ENCODE results near the gene MYLIP.
A peak's percentile ranks its signal among the peaks of the same experiment; 100 is the strongest.

Gene MYLIP

GRCh38 chr6:16141514-16141913 lies 12.6 kb downstream of the MYLIP start:
- DNase-seq (ENCODE audit: low read depth) = no peak

GRCh38 chr6:16145038-16145437 lies 16.2 kb downstream of the MYLIP start:
- DNase-seq (ENCODE audit: low read depth) = no peak

- DNase-seq (ENCODE audit: low read depth) = no peak
These were observed 17.1 kb downstream of the MYLIP start for GRCh38 chr6:16146028-16146427.

- no peak for DNase-seq (ENCODE audit: low read depth)
These were observed 17.7 kb downstream of the MYLIP start for GRCh38 chr6:16146527-16146955.

- DNase-seq (ENCODE audit: low read depth) = no peak
These were observed 19.6 kb downstream of the MYLIP start for GRCh38 chr6:16148498-16148897.

- DNase-seq (ENCODE audit: low read depth) = no peak
These were observed 20.4 kb downstream of the MYLIP start for GRCh38 chr6:16149305-16149704.

GRCh38 chr6:16150098-16150497 lies 21.2 kb downstream of the MYLIP start:
- no peak for DNase-seq (ENCODE audit: low read depth)

- no peak for DNase-seq (ENCODE audit: low read depth)
These were observed 24.4 kb downstream of the MYLIP start for GRCh38 chr6:16153211-16153820.

- peak; percentile 74 for DNase-seq (ENCODE audit: low read depth)
These were observed 26.0 kb downstream of the MYLIP start for GRCh38 chr6:16154904-16155303.

GRCh38 chr6:16157492-16157891 lies 28.6 kb downstream of the MYLIP start:
- no peak for DNase-seq (ENCODE audit: low read depth)

- no peak for DNase-seq (ENCODE audit: low read depth)
These were observed 29.0 kb downstream of the MYLIP start for GRCh38 chr6:16157909-16158308.

GRCh38 chr6:16158943-16159557 lies 30.2 kb downstream of the MYLIP start:
- DNase-seq (ENCODE audit: low read depth) = no peak

- no peak for DNase-seq (ENCODE audit: low read depth)
These were observed 31.9 kb downstream of the MYLIP start for GRCh38 chr6:16160794-16161193.

GRCh38 chr6:16162003-16162402 lies 33.1 kb downstream of the MYLIP start:
- DNase-seq (ENCODE audit: low read depth) = no peak

- DNase-seq (ENCODE audit: low read depth) = no peak
These were observed 34.2 kb downstream of the MYLIP start for GRCh38 chr6:16163066-16163465.

GRCh38 chr6:16163535-16164300 lies 34.8 kb downstream of the MYLIP start:
- DNase-seq (ENCODE audit: low read depth) = peak; percentile 39

- DNase-seq (ENCODE audit: low read depth) = no peak
These were observed 36.8 kb downstream of the MYLIP start for GRCh38 chr6:16165641-16166040.

- no peak for DNase-seq (ENCODE audit: low read depth)
These were observed 38.2 kb downstream of the MYLIP start for GRCh38 chr6:16166871-16167608.

GRCh38 chr6:16168121-16168520 lies 39.2 kb downstream of the MYLIP start:
- peak; percentile 13 for DNase-seq (ENCODE audit: low read depth)

- peak; percentile 40 for DNase-seq (ENCODE audit: low read depth)
These were observed 40.0 kb downstream of the MYLIP start for GRCh38 chr6:16168858-16169257.

- DNase-seq (ENCODE audit: low read depth) = no peak
These were observed 42.5 kb downstream of the MYLIP start for GRCh38 chr6:16171400-16171799.

- DNase-seq (ENCODE audit: low read depth) = no peak
These were observed 44.5 kb downstream of the MYLIP start for GRCh38 chr6:16173167-16173940.

All from amniotic epithelial cell (primary cell).